Measurements from ENCODE around the gene HSD17B3. TPM values are rescaled to one million over a fixed set of nuclear protein-coding genes. Genes with fewer than 3 reads are reported as not detected.

Gene HSD17B3
- total and polyA plus RNA-seq, 2 donors (not counting 1 experiment from before 2014, with no cell fraction given) = not detected

Small RNAs within 50 kb of the gene (small RNA-seq; reads per million reads assigned to genes)
- not detected for gene RNU6-1160P (ENCODE audit: insufficient read length, low read depth, low replicate concordance)

Other genes with a start within 250 kb of the HSD17B3 start
- 13.6 and 16.2 TPM in 2 replicates for gene SLC35D2, start 81.5 kb upstream of the HSD17B3 start, total RNA-seq
- 3.9 and 5.1 TPM in 2 replicates for gene SLC35D2, start 81.5 kb upstream of the HSD17B3 start, polyA plus RNA-seq
- 1.7 and 2.2 TPM in 2 replicates for gene ZNF367, start 116.2 kb upstream of the HSD17B3 start, total RNA-seq
- gene ZNF367, start 116.2 kb upstream of the HSD17B3 start, polyA plus RNA-seq = 1.3 and 4.9 TPM in 2 replicates
- 14.1 and 15.0 TPM in 2 replicates for gene HABP4, start 148.0 kb upstream of the HSD17B3 start, total RNA-seq
- 3.3 and 4.1 TPM in 2 replicates for gene HABP4, start 148.0 kb upstream of the HSD17B3 start, polyA plus RNA-seq

Measured in B cell (primary cell).